HG03280 (cell line): ENCODE results near the gene NOL3.
"Not testable (repeated sequence)": the region's sequence is repeated elsewhere in the genome, so short reads cannot be mapped to it uniquely, and the experiment has no call there.

Experiments
- ATAC-seq: cut with Tn5 transposase; IDR thresholded peaks from one replicate; pipeline ENCODE4 v1.9.1; 2021; ENCODE audit warnings: mild to moderate bottlenecking, moderate library complexity; ENCODE audit not compliant: unreplicated experiment

The NOL3 gene

DNA sequence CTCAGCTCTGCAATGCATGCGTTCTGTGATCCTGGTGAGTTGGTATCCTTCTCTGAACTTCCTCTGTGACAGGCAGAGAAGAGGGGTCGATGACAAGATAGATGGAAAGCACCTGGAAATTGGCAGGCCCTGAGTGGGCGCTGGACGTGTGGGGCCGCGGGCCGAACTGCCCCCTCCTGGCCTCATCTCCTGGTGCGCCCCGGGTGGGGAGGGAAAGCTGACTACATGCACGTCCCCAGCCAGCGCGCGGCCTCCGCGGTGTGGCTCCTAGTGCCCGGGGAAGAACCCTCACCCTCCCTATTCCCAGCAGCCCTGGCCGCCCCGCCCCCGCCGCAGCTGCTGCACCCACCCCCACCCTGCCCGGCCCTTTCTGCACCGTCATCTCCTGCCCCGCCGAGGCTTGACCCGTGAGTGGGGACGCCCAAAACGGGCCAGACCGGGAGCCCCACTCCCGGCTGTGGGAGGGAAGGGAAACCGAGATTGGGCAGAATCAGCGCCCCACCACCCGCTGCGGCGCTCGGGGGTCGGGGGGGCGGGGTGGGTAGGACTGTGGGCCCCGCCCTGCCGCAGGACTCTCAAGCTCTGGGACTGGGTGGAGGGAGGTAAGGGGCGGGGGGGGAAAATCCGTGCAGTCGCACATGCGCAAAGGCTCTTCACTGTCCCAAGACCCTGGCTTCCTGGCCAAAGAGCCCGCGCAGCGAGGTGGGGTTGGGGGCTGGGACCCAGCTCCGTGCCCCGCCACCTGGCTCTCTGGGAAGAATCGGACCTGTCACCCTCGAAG, at the start of gene NOL3:
Gene NOL3, plus strand, starts transcription at position 371 of the 781 bp plus-strand sequence.
- ATAC-seq, result peak; percentile 36

DNA sequence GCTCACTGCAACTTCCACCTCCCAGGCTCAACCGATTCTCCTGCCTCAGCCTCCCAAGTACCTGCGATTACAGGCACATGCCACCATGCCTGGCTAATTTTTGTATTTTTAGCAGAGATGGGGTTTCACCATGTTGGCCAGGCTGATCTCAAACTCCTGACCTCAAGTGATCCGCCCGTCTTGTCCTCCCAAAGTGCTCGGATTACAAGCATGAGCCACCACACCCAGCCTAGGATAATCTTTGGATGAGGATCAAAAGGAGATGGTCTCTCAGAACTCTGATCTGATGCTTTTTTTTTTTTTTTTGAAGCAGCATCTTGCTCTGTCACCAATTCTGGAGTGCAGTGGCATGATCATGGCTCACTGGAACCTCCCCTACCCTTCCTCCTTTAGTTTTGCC, 47.5 kb upstream of the NOL3 start:
- ATAC-seq, result not testable (repeated sequence)

DNA sequence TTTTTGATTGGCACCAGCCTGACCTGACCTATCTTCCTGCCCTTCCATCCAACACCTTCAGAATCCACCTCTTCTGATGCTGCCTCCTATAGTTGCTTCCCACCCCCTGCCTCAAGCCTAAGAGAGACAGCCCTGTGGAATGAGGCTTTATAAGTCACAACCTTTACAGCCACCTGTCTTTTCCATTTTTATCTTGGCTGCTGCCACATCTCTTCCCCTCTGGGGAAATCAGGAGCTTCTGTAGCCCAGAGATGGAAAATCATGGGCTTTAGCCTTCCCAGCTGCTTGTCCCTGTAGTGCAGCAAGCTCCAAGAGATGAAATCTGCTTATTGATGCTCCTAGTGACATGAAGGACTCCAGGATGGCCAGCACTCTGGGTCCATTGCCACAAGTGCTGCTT, 41.9 kb upstream of the NOL3 start:
- ATAC-seq, result no peak

DNA sequence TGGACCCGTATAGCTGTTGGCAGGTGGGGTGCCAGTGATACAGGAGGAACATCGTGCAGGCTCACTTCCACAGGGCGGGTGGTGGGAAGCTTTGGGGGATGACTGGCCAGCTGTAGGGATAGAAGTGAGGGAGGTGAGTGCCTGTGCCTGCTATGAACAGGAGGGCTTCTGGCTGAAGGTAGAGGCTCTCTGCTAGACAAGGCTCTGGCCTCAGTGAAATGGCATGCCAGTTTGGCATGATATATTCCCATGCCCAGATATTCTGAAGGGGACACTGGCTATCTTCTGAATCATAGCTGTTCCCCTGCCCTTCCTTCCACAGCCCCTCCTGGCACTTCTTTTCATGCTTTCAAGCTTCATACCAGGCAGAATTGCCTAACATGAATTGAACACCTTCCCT, 41.5 kb upstream of the NOL3 start:
- no peak for ATAC-seq

DNA sequence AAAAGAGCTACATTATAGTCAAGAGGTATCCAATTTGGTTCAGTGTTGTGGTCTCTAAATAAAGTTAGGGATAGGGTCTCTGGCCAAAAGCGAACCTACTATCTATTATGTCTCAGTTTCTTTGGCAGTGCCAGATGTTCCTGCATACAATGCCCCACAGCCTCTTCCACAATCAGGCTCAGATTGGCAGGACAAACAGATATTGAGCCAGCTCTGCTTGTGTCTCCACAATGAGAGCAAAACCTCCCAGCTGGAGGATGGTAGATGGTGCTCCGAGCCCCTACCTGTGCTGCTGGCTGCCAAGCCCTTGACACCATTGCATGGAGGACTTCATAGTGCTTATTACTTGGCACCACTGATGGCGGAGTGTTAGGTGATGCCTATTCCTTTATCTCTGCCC, 40.9 kb upstream of the NOL3 start:
- no peak for ATAC-seq

DNA sequence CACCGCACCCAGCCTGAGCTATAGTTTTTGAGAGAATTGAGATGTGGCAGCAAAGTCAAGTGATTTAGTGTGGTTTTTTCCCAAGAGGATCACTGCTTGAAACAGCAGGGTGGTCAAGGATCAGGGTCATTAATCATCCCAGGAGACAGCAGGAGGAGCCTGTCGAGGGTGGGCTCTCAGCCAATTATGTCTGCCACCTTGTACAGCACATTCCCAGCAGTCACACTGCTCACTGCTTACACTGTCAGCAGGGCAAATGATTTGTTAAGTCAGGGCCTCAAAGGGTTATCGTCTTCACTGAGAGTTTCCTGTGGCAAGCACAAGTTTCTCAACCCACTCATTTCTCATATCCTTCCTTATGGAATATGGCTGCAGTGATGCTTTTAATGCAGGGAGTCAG, 32.7 kb upstream of the NOL3 start:
- ATAC-seq, result no peak

DNA sequence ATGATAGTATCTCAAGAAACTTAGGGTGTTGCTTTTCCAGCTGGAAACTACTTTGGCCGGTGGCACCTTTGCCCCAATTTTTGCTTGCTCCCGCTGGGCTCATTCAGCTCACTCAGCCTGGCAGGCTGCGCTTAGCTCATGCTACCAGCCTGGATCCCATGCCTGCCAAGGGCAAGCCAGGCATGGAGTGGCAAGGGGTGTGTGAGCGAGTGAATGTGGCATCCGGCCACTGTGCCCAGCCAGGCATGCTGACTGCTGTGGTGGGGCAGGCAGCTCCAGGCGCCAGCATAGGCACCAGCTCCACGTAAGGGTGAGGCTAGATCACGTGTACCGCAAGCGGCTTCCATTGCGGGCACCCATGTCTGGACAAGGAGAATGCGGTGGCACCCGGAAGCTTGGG, 28.9 kb upstream of the NOL3 start:
- no peak for ATAC-seq

DNA sequence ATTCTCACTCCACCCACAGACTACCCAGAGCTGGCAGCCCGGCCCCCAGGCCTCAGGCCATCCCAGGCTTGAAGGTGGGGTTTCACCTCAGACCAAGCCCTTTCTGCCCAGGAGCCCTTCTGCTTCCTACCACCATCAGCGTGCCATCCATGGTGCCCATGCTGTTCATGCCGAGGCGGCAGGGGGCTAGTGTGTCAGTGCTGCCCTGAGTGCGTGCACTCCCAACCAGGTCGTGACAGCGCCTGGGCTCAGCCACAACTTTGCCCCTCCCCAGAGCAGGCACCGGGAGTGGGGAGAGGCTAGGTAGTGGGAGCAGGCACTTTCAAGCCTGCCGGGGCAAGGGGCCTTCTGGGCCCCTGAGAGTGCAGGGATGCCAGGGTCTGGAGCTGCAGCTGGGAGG, 28.0 kb upstream of the NOL3 start:
- ATAC-seq, result no peak

DNA sequence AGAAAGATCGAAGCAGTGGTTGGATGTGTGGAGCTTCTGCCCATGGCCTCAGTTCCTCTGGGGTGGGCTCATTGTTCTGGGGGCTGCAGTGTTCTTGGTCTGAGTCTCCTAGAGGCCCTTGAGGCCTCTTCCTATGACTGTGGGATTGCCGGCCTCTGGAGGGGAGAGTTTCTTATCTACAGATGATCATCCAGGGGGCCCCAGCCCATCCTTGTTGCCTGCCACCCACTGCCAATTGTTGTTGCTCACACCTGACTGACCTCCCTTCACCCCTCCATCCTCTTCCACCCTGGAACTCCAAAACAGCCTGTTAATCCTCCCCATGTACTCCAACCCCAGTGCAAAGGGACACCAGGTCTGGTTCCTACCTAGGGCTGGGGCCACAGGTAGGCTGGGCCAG, 25.4 kb upstream of the NOL3 start:
- ATAC-seq, result no peak

DNA sequence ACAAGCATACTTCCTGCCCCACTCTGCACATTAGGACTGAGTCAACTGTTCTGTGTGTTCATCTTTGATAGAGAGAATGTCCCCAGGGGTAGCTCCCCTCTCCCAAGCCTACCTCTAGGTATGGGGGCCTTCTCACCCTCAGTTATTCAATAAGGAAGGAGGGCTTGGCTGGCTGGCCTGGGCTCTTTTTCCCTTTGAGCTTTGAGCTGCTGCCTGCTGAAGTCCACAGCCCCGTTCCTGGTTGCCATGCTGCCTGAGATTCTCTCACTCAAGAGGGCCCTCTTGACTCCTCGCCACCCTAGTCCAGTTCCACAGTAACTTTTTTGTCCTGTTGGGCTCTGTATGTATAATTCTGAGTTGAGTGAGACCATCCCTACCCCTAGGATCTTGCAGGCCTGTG, 24.6 kb upstream of the NOL3 start:
- no peak for ATAC-seq

DNA sequence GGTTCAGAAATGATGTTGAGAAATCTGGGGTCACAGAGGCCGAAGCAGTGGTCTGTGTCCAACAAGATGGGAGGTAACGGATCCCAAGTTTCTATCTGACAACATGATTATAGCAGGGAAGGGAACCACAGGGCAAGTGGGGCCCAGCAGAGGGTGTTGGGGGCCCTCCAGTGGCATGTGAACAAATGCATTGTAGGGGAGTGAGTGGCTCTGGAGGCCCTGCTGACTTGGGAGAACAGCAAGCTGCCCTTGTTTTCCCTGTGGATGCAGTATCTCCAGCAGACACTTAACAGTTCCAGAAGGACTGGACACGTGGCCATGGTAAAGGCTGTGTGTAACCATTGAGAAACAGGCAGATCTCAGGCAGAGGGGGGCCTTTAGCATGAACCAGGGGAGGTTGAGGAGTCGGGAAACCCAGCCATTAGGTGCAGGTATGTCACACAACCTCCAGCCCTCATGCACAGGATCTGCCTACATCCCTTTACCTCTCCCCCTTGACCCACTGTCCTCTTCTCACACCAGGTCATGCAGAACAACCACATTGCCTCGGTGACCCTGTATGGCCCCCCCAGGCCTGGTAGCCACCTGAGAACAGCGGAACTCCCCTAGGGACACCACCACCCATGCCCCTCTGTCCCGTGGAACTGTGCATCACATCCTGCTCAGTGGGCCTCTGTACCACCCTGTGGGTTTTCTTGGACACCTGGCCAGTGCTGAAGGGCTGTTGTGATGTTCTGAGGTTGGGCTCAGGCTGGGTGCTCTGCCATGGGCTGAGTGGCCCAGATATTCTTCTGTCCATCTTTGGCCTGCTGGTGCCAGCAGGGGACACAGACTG, 23.6 kb upstream of the NOL3 start:
- no peak for ATAC-seq

DNA sequence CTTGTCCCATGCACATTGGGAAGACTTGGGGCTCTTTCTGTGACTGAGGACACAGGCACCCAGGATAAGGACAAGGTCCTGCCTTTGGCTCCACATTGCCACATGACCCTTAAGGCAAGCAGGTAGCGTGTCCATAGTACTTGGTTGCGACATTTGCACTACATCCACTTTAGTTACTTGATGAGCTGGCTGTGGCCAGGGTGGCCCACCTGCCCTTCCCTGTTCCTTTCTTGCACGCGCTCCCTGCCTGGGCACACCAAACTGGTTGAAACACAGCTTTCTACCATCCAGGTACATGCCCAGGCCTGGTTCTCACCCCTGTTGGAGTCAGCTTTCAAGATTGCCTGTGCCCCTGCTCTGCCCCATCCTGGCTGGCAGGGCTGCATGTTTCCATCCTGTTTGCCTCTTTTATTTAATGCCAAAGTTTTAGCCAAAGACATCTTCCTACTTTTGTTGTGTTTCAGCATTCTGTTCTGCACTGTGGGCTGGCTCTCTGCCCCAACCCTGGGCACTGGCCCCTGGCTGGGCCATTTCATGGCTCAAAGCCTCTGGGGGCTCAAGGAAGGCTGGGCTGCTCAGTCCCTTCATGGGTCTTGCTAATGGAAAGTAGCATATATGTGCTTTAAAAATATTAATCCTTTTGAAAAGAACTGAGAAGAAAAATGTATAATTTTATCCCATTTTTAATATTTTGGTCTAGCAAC, 22.7 kb upstream of the NOL3 start:
- no peak for ATAC-seq

DNA sequence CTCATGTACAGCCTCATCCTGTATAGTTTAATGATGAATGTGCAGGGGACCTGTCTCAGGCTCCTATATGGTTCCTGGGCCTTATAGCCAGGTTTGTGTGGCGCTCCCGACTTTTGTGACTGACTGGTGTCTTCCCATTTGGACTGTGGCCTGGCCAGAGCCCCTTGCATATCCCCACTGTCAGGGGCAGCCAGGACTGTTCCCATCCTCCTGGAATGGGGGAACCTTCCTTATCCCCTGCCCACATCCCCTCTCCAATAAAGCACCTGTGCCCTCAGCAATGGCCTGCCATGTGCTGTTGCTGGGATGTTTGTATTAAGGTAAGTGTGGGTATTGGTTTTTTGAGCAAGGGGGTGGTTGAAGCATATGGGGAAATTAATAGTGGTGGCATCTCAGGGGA, 22.1 kb upstream of the NOL3 start:
- ATAC-seq, result no peak

DNA sequence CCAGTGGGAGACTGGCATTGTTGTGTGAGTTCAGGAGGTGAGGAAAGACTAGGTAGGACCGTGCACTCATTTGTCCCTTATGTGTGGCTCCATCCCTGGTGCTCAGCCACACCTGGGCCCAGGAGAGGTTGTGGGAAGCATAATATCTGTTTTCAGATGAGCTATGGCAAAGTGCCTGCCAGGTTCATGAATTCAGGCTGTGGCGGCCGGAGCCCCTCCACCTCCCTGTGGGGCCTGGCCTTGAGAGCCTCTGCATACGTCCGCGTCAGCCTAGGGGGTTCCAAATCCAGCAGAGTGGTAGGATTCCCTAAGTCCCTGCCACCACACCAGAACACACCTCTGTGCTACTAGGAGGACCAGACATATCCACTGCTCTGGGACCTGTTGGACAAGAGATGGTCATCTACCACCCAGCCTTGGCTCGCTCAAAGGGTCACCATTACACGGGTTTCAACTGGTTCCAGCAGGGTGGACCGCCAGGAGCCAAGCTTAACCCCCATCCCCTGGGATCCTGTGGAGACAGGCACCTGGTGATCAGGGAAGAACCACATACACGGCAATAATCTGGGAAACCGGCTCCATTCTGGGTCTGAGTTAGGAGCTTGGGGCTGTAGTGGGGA, 21.6 kb upstream of the NOL3 start:
- no peak for ATAC-seq

DNA sequence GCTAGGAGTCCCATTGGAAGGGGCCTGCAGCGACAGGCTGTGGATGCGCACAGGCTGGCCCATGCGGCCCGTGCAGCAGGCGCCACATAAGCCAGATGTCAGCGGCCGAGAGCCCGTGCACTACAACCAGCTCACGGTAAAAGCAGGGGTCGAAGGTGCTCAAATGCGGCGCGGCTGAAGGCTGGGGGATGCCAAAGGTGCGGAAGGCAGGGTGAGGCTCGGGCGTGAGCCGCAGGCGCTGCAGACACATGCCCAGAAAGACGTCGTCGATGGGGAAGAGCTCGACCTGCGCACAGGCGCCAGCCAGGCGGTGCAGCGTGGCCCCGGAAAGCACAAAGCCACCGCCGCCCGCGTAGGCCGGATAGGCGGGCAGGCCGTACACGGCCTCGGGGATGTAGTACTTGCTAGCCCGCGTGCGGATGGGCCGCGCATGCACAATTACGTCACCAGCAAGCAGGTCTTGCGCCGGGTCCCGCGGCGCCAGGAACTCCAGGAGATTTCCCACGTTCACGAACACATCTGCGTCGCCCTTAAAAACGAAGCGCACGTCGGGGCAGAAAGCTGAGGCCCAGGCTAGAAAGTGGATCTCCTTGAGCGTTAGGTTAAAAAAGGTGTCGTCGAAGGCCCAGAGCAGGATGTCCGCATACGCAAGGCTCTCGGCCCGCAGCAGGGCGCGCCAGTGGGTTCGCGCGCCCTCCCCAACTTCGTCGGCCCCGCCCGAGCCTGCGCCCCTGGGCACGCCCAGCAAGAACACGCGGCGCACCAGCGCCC, 20.9 kb upstream of the NOL3 start:
- ATAC-seq, result no peak

DNA sequence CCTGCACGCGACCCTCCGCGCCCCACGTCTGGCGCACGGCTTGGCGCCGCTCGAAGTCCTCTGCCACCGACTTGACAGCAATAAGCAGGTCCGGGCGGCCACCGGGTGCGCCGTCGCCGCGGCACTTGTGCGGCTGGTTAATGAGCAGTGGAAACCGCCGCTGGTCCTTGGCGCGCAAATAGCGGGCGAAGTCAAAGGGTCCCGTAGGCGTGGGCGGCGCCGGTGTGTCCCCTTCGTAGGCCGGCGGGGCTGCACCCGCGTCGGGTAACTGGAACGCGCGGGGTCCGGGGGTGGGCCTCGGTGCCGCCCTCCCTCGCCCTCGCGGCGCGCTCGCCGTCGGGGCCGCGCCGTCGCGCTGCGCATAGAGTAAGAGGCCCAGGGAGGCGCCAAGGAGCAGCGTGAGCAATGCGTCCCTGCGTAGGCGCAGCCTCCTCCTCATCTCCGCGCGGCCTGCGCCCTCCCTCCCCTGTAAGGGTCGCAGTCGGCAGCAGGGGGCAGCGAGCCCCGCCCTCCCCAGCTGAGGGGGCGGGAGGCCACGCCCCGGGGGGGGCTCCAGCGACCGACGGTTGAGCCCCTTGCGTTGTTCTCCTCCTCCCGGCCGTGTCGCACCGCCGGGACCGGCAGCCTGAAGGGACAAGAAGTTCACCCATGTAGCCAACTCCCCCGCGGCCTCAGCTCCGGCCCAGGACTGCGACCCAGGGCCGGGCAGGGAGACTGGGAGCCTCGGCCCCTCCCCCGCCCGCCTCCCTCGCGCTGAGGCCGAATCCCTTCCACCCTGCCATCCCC, 20.1 kb upstream of the NOL3 start:
- ATAC-seq, result no peak

DNA sequence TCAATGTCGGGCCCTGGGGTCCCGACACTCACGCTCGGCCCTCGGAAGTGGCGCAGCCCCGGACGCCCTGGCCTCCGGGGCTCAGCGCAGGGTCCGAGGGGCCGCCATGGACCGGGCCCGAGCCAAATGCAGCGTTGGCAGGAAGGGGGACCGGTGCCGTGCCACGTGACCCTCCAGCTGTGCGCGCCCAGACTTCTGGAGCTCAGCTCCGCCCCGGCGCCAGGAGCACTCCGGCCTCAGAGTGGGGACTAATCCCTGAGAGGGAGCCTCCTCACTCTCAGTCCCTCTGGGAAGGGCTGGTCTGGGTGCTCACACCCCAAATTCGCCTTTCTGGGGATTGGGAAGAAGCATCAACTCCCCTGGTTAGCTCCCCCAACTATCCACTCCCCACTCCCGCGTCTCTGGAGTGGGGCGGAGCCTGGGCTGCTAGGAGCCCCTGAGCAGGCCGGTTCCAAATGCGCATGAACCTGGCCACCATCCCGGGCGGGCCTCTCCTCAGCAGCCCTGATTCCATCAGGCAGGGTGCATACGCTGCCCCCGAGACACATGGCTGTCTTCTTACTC, 19.4 kb upstream of the NOL3 start, which contains the start of gene B3GNT9:
Gene B3GNT9, minus strand, starts transcription at position 166 of the 564 bp plus-strand sequence. CDS start 513 bp downstream, outside the sequence.
- no peak for ATAC-seq

DNA sequence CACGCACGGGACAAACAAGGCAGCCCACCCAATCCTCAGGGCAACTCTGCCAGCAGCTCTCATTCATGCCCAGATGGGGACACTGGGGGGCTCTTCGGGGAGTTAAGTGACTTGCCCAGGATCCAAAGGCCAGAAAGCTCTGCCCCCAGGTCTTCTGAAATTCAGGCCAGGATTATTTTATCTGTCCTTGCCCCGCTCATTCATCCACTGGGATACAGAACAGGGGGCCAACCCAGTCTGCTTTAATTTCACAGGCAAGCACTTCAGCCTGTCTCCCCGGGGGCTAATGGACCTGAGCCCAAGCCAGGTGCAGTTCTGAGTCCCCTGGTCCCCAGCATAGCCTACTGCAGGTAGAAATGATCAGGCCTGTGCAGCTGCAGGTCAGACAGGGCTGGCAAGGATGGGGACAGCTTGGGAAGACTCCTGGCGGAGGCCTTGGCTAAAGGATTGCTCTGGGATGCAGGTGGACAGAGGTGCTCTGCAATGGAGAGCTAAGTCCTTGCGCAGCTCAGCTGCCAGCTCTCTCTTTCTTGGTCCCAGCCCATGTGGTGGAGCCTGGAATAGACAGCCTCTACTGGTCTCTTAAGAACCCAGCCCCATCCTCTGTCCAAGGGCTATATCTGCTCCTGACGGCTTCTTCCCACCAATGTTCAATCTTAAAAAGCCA, 18.8 kb upstream of the NOL3 start:
- ATAC-seq, result no peak
